Measurements from ENCODE around the gene SLC17A2. TPM values are rescaled to one million over a fixed set of nuclear protein-coding genes. Genes with fewer than 3 reads are reported as not detected.

The SLC17A2 gene
- total and polyA plus RNA-seq, 2 of the 8 experiments (the other 6 are each of a cell fraction or from before 2014, with no cell fraction given), result not detected

GRCh38 chr6:25931411-25931709 lies 869 bp upstream of the SLC17A2 start (continued):
- TF ChIP-seq CHD7 (IDR thresholded peaks at IDR 0.05; ENCODE audit: insufficient replicate concordance, low read length) (no peak), POLR2A (IDR thresholded peaks at IDR 0.05; ENCODE audit: control extremely low read depth in 1 of 2, low read depth in 2 of 2, low read length in 2 of 2) (no peak), CTBP2 (IDR thresholded peaks at IDR 0.05; ENCODE audit: borderline replicate concordance, insufficient read depth, insufficient read length, low read length) (no peak), RBBP5 (IDR thresholded peaks at IDR 0.05; ENCODE audit: borderline replicate concordance, low read depth, low read length) (no peak), SRF (IDR thresholded peaks at IDR 0.05; ENCODE audit: low read depth, low read length) (no peak), RFX5 (IDR thresholded peaks at IDR 0.05; ENCODE audit: borderline replicate concordance, low read depth, low read length) (no peak), CREB1 (IDR thresholded peaks at IDR 0.05) (no peak), NRF1 (IDR thresholded peaks at IDR 0.05; ENCODE audit: low read depth, low read length) (no peak)

All from H1 (cell line).